GM10266 (cell line): ENCODE measurements around the gene SDK1.
"Not testable (repeated sequence)": the region's sequence is repeated elsewhere in the genome, so short reads cannot be mapped to it uniquely, and the experiment has no call there.

Experiments used
- DNase-seq: peaks from one replicate; pipeline ENCODE4 v3.0.0; 2012; ENCODE audit errors: extremely low spot score
- CTCF ChIP-seq: IDR thresholded peaks from 2 replicates; pipeline ENCODE4 v1.5.1; 2012; ENCODE audit warnings: mild to moderate bottlenecking, low read depth; ENCODE audit not compliant: control insufficient read depth, insufficient read depth; ENCODE audit errors: missing control alignments

The SDK1 gene

GRCh38 chr7:3959364-3959763, 658.3 kb downstream of the SDK1 start:
- no peak for DNase-seq
- TF ChIP-seq CTCF: no peak

GRCh38 chr7:3960050-3960763, 659.2 kb downstream of the SDK1 start:
- no peak for DNase-seq
- TF ChIP-seq CTCF: no peak

- no peak for DNase-seq
- no peak for TF ChIP-seq CTCF
These were observed 659.9 kb downstream of the SDK1 start for GRCh38 chr7:3960942-3961341.

- no peak for TF ChIP-seq CTCF
- DNase-seq: no peak
These were observed 660.9 kb downstream of the SDK1 start for GRCh38 chr7:3961857-3962503.

GRCh38 chr7:3963768-3964167, 662.7 kb downstream of the SDK1 start:
- DNase-seq: not testable (repeated sequence)

GRCh38 chr7:3964980-3965606, 664.0 kb downstream of the SDK1 start:
- TF ChIP-seq CTCF: no peak
- DNase-seq: no peak

- DNase-seq: no peak
- no peak for TF ChIP-seq CTCF
These were observed 664.8 kb downstream of the SDK1 start for GRCh38 chr7:3965794-3966395.
